SK-N-SH (cell line): ENCODE data around the gene IPPK. TPM values are rescaled to one million over a fixed set of nuclear protein-coding genes. Genes with fewer than 3 reads are reported as not detected.

ENCODE experiments used
- CTCF ChIA-PET: fragments of 300-600, 350-600 bp; formaldehyde crosslinking; extraction: SDS; loops from one replicate; lab custom pipeline; 2021; lab: Yijun Ruan, JAX
- POLR2A ChIA-PET: fragments of 350-600 bp; sonication (Branson Sonifier 250); formaldehyde crosslinking; extraction: SDS; loops from one replicate; lab custom pipeline; 2020; ENCODE audit warnings: antibody characterized with exemption, inconsistent platforms; lab: Yijun Ruan, JAX
- DNase-seq: peaks from one replicate; pipeline ENCODE4 v3.0.0; 2012
- H2AFZ ChIP-seq: fragments of 200-600 bp; sonication (generic); 2 replicates; pipeline ENCODE4 v1.8.1; 2016; ENCODE audit warnings: antibody characterized with exemption, mild to moderate bottlenecking, low read depth
- H3F3A ChIP-seq: fragments of 200-600 bp; sonication (generic); replicated peaks from 2 replicates; pipeline ENCODE3; 2016; ENCODE audit warnings: antibody characterized with exemption, mild to moderate bottlenecking; ENCODE audit not compliant: insufficient read depth
- H3K27ac ChIP-seq, 2 experiments: fragments of 200-500 bp in 1 of 2; fragments of 200-600 bp in 1 of 2; sonication (Bioruptor generic) in 1 of 2; sonication (generic), shearing (Covaris generic) in 1 of 2; 2 replicates each; pipeline versions ENCODE4 v1.5.1 to v1.6.1; 2014 to 2016; ENCODE audit warnings: low read depth in 2 of 2, inconsistent platforms in 1 of 2, low read length in 1 of 2, mild to moderate bottlenecking in 1 of 2, mixed read lengths in 1 of 2
- H3K27me3 ChIP-seq: fragments of 200-600 bp; sonication (generic), shearing (Covaris generic); 2 replicates; pipeline ENCODE4 v1.6.1; 2016; ENCODE audit warnings: mixed run types; ENCODE audit not compliant: insufficient read depth
- H3K36me3 ChIP-seq, 2 experiments: fragments of 200-500 bp in 1 of 2; fragments of 200-600 bp in 1 of 2; sonication (Bioruptor generic) in 1 of 2; sonication (generic) in 1 of 2; replicated peaks in 1 of 2; 2 replicates each; pipeline versions ENCODE3 to v1.5.1; 2014 to 2016; ENCODE audit warnings: low read length in 1 of 2, mild to moderate bottlenecking in 1 of 2; ENCODE audit not compliant: insufficient read depth in 2 of 2, control insufficient read depth in 1 of 2
- H3K4me1 ChIP-seq, 2 experiments: fragments of 200-500 bp in 1 of 2; fragments of 200-600 bp in 1 of 2; sonication (Bioruptor generic) in 1 of 2; sonication (generic), shearing (Covaris generic) in 1 of 2; 2 replicates each; pipeline versions ENCODE4 v1.5.1 to v1.6.1; 2014 to 2016; ENCODE audit warnings: low read depth in 1 of 2, low read length in 1 of 2, mixed run types in 1 of 2; ENCODE audit not compliant: insufficient read depth in 2 of 2, control insufficient read depth in 1 of 2
- H3K4me2 ChIP-seq: fragments of 200-600 bp; sonication (generic), shearing (Covaris generic); 2 replicates; pipeline ENCODE4 v1.6.1; 2017; ENCODE audit warnings: mixed run types
- H3K4me3 ChIP-seq, 2 experiments: fragments of 200-500 bp in 1 of 2; fragments of 200-600 bp in 1 of 2; sonication (Bioruptor generic) in 1 of 2; sonication (generic), shearing (Covaris generic) in 1 of 2; 2 replicates each; pipeline versions ENCODE4 v1.5.1 to v1.8.1; 2014 to 2016; ENCODE audit warnings: low read depth in 2 of 2, inconsistent platforms in 1 of 2, low read length in 1 of 2, mild to moderate bottlenecking in 1 of 2, mixed read lengths in 1 of 2, moderate library complexity in 1 of 2
- H3K79me2 ChIP-seq: fragments of 200-600 bp; sonication (generic); 2 replicates; pipeline ENCODE4 v1.8.1; 2017; ENCODE audit warnings: mild to moderate bottlenecking; ENCODE audit not compliant: insufficient read depth
- H3K9ac ChIP-seq: fragments of 200-600 bp; sonication (generic); 2 replicates; pipeline ENCODE4 v1.6.1; 2017; ENCODE audit warnings: mixed run types
- H3K9me2 ChIP-seq: fragments of 200-600 bp; sonication (generic); 2 replicates; pipeline ENCODE4 v1.6.1; 2017; ENCODE audit warnings: mixed run types
- H3K9me3 ChIP-seq: fragments of 200-600 bp; sonication (generic); 2 replicates; pipeline ENCODE4 v1.6.1; 2017; ENCODE audit warnings: mixed run types, mild to moderate bottlenecking, moderate library complexity
- H4K20me1 ChIP-seq: fragments of 200-600 bp; sonication (generic); 2 replicates; pipeline ENCODE4 v1.6.1; 2017; ENCODE audit warnings: mild to moderate bottlenecking, mixed run types; ENCODE audit not compliant: insufficient read depth
- EZH2phosphoT487 ChIP-seq: fragments of 200-600 bp; sonication (generic); IDR thresholded peaks from 2 replicates; pipeline ENCODE4 v1.6.1; 2017; ENCODE audit warnings: low read depth, mixed run types, mild to moderate bottlenecking, antibody characterized with exemption, moderate library complexity, borderline replicate concordance
- GATA2 ChIP-seq: sonication (generic); formaldehyde crosslinking; IDR thresholded peaks from 2 replicates; pipeline ENCODE4 v1.5.0; 2020; ENCODE audit warnings: mild to moderate bottlenecking, missing genetic modification reagents
- NFIC ChIP-seq: IDR thresholded peaks from 2 replicates; pipeline ENCODE4 v1.4.0; 2012; ENCODE audit warnings: borderline replicate concordance
- RCOR1 ChIP-seq: fragments of 150-350 bp; IDR thresholded peaks from 2 replicates; pipeline ENCODE4 v1.6.1; 2017; ENCODE audit warnings: antibody characterized with exemption, low read length
- TAF1 ChIP-seq: IDR thresholded peaks from 2 replicates; pipeline ENCODE4 v1.6.1; 2012; ENCODE audit warnings: low read depth, mild to moderate bottlenecking, low read length, moderate library complexity, borderline replicate concordance
- TCF12 ChIP-seq: IDR thresholded peaks from 2 replicates; pipeline ENCODE4 v1.4.0; 2012
- TEAD4 ChIP-seq: IDR thresholded peaks from 2 replicates; pipeline ENCODE4 v1.4.0; 2012; ENCODE audit warnings: mild to moderate bottlenecking, borderline replicate concordance; ENCODE audit not compliant: insufficient read depth
- WGBS: methylation state at CpG from one replicate; pipeline ENCODE4 v1.1.6; 2017; ENCODE audit warnings: low lambda C conversion rate; 5-methylcytosine and 5-hydroxymethylcytosine counted together
- polyA plus RNA-seq, 3 experiments: library from polyadenylated mRNA; depleted of rRNA; stranded (reverse); fragments of >200 nt; gene quantifications; 2 replicates each; pipeline ENCODE4 v1.2.3, GENCODE V29; 2012
- TF ChIP-seq, protein P1 (sequence below): IDR thresholded peaks from 2 replicates; pipeline ENCODE4 v1.6.1; 2012; ENCODE audit warnings: mild to moderate bottlenecking, low read depth, low read length, moderate library complexity
- TF ChIP-seq, protein P2 (sequence below): fragments of 200-600 bp; sonication (generic); IDR thresholded peaks from 2 replicates; pipeline ENCODE4 v1.6.1; 2017; ENCODE audit warnings: antibody characterized with exemption, mild to moderate bottlenecking, moderate library complexity
- TF ChIP-seq, protein P3 (sequence below): IDR thresholded peaks from 2 replicates; pipeline ENCODE4 v1.4.0; 2012; ENCODE audit warnings: low read depth, borderline replicate concordance

Gene IPPK
- polyA plus RNA-seq, 1 of the 3 experiments (the other 2 are of a cell fraction), result 16.5 TPM

DNA sequence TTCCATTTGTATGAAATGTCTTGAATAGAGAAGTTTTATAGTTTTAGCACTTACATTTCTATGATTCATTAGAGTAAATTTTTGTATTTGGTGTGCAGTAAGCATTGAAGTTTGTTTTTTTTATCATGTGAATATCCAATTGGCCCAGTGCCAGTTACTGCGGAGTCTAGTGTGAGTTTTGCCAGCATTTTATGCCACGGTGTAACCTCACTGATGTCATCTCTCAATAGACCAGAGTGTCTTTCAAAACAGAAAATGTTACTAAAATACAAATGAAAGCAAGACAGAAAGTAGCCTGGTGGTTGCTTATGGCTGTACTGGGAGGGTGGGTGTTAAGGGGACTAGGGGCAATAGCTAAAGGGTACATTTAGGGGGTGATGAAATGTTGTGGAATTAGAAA is 62.8 kb downstream of the IPPK start:
- Histone ChIP-seq H4K20me1 (no peaks in the 10 kb centered on the region), H3K79me2 (no peaks in the 10 kb centered on the region), H3K4me3 (no peak overlapping the region), H3K4me2 (0 out of 2 replicates have a peak overlapping the region, but pooled peaks have one; percentile 14), H3F3A (no peaks in the 10 kb centered on the region), H3K27me3 (no peaks in the 10 kb centered on the region), H3K27ac (peak overlapping the region in 1 of 2 experiments; percentile 62; a peak in 1 of 4 replicates), H3K4me1 (peaks cover 5 to 25% of the 10 kb centered on the region in 2 experiments), H3K9ac (no peak overlapping the region), H3K9me2 (no peaks in the 10 kb centered on the region), H2AFZ (no peak overlapping the region), H3K36me3 (peaks cover 0 to 10% of the 10 kb centered on the region in 2 experiments), H3K9me3 (peaks cover 4% of the 10 kb centered on the region; the same call in 1 of the 2 replicates)
- ChIA-PET POLR2A (no interaction called here), CTCF (interaction anchor here (1.2 to 2.8 kb wide), 3 partner anchors 18 to 89 kb away, joined by 4 to 16 read pairs (median 6); no protein-coding TSS in a partner anchor)
- WGBS, result 30% methylated on average over 2 of the region's 2 CpGs
- TF ChIP-seq EZH2phosphoT487 (no peak), TCF12 (peak; percentile 9; the same call in 1 of the 2 replicates), TAF1 (no peak), GATA2 (CRISPR knock-in tag) (no peak), NFIC (peak; percentile 73), RCOR1 (no peak), TEAD4 (no peak)
- TF ChIP-seq, protein P1, sequence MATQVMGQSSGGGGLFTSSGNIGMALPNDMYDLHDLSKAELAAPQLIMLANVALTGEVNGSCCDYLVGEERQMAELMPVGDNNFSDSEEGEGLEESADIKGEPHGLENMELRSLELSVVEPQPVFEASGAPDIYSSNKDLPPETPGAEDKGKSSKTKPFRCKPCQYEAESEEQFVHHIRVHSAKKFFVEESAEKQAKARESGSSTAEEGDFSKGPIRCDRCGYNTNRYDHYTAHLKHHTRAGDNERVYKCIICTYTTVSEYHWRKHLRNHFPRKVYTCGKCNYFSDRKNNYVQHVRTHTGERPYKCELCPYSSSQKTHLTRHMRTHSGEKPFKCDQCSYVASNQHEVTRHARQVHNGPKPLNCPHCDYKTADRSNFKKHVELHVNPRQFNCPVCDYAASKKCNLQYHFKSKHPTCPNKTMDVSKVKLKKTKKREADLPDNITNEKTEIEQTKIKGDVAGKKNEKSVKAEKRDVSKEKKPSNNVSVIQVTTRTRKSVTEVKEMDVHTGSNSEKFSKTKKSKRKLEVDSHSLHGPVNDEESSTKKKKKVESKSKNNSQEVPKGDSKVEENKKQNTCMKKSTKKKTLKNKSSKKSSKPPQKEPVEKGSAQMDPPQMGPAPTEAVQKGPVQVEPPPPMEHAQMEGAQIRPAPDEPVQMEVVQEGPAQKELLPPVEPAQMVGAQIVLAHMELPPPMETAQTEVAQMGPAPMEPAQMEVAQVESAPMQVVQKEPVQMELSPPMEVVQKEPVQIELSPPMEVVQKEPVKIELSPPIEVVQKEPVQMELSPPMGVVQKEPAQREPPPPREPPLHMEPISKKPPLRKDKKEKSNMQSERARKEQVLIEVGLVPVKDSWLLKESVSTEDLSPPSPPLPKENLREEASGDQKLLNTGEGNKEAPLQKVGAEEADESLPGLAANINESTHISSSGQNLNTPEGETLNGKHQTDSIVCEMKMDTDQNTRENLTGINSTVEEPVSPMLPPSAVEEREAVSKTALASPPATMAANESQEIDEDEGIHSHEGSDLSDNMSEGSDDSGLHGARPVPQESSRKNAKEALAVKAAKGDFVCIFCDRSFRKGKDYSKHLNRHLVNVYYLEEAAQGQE, result no peak
- TF ChIP-seq, protein P2, sequence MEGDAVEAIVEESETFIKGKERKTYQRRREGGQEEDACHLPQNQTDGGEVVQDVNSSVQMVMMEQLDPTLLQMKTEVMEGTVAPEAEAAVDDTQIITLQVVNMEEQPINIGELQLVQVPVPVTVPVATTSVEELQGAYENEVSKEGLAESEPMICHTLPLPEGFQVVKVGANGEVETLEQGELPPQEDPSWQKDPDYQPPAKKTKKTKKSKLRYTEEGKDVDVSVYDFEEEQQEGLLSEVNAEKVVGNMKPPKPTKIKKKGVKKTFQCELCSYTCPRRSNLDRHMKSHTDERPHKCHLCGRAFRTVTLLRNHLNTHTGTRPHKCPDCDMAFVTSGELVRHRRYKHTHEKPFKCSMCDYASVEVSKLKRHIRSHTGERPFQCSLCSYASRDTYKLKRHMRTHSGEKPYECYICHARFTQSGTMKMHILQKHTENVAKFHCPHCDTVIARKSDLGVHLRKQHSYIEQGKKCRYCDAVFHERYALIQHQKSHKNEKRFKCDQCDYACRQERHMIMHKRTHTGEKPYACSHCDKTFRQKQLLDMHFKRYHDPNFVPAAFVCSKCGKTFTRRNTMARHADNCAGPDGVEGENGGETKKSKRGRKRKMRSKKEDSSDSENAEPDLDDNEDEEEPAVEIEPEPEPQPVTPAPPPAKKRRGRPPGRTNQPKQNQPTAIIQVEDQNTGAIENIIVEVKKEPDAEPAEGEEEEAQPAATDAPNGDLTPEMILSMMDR, result no peak
- TF ChIP-seq, protein P3, sequence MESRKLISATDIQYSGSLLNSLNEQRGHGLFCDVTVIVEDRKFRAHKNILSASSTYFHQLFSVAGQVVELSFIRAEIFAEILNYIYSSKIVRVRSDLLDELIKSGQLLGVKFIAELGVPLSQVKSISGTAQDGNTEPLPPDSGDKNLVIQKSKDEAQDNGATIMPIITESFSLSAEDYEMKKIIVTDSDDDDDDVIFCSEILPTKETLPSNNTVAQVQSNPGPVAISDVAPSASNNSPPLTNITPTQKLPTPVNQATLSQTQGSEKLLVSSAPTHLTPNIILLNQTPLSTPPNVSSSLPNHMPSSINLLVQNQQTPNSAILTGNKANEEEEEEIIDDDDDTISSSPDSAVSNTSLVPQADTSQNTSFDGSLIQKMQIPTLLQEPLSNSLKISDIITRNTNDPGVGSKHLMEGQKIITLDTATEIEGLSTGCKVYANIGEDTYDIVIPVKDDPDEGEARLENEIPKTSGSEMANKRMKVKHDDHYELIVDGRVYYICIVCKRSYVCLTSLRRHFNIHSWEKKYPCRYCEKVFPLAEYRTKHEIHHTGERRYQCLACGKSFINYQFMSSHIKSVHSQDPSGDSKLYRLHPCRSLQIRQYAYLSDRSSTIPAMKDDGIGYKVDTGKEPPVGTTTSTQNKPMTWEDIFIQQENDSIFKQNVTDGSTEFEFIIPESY, result no peak
- no peak for DNase-seq
